C4-2B (cell line): ENCODE results near the gene NR2F1.

Source experiments
- H3K27ac ChIP-seq: fragments of 450-650 bp; 2 replicates; pipeline ENCODE4 v1.5.1; 2017
- CTCF ChIP-seq: fragments of 450-650 bp; conservative IDR thresholded peaks from 2 replicates; pipeline ENCODE4 v1.5.1; 2017; ENCODE audit warnings: mild to moderate bottlenecking
- ZFX ChIP-seq: fragments of 450-650 bp; IDR thresholded peaks from 2 replicates; pipeline ENCODE4 v1.6.1; 2017

NR2F1 gene

GRCh38 chr5:93611273-93611975 lies 28.4 kb downstream of the NR2F1 start:
- TF ChIP-seq CTCF (no peak), ZFX (no peak)
- H3K27ac ChIP-seq, result no peak overlapping the region

GRCh38 chr5:93611976-93612854 lies 29.2 kb downstream of the NR2F1 start:
- no peak overlapping the region for H3K27ac ChIP-seq
- TF ChIP-seq ZFX (no peak), CTCF (no peak)

GRCh38 chr5:93612855-93613243 lies 29.8 kb downstream of the NR2F1 start:
- TF ChIP-seq CTCF, result no peak
- TF ChIP-seq ZFX, result no peak
- H3K27ac ChIP-seq, result no peak overlapping the region

GRCh38 chr5:93616538-93617174 lies 33.6 kb downstream of the NR2F1 start:
- H3K27ac ChIP-seq, result no peak overlapping the region
- no peak for TF ChIP-seq ZFX
- TF ChIP-seq CTCF, result no peak

GRCh38 chr5:93620487-93621326 lies 37.7 kb downstream of the NR2F1 start:
- peak overlapping the region; percentile 16; the same call in 1 of the 2 replicates for H3K27ac ChIP-seq
- TF ChIP-seq CTCF (peak; percentile 44), ZFX (no peak)

- TF ChIP-seq CTCF (no peak), ZFX (no peak)
- H3K27ac ChIP-seq, result no peak overlapping the region
Measured at GRCh38 chr5:93621327-93621798, 38.3 kb downstream of the NR2F1 start.
